B cell (primary cell): ENCODE data around the gene C10orf53. TPM values are rescaled to one million over a fixed set of nuclear protein-coding genes. Genes with fewer than 3 reads are reported as not detected.

Source experiments
- ATAC-seq: fragments of 200-7000 bp; cut with Tn5 transposase; one replicate; pipeline ENCODE4 v1.10.0; 2021; ENCODE audit warnings: low read depth, mild to moderate bottlenecking, moderate number of reproducible peaks, moderate library complexity
- CTCF ChIA-PET: fragments of 350-600 bp; sonication (Branson Sonifier 250); formaldehyde crosslinking; loops from one replicate; lab custom pipeline; 2021; ENCODE audit warnings: antibody characterized with exemption, inconsistent platforms; lab: Charles Lee
- POLR2A ChIA-PET: fragments of 350-600 bp; sonication (Branson Sonifier 250); formaldehyde crosslinking; loops from one replicate; lab custom pipeline; 2021; ENCODE audit warnings: antibody characterized with exemption; lab: Charles Lee
- DNase-seq: peaks from one replicate; pipeline ENCODE4 v3.0.0; 2013
- H2AFZ ChIP-seq: 2 replicates; pipeline ENCODE4 v1.6.1; 2012; ENCODE audit warnings: mild to moderate bottlenecking, low read depth, low read length; ENCODE audit not compliant: insufficient read depth, poor library complexity, severe bottlenecking
- H3K27ac ChIP-seq, 2 donors: 1 replicate in 1 of 2; 2 replicates in 1 of 2; pipeline ENCODE4 v1.5.1; 2012 to 2013; ENCODE audit warnings: low read length in 2 of 2, mild to moderate bottlenecking in 2 of 2, moderate library complexity in 1 of 2
- H3K27me3 ChIP-seq, 4 experiments: fragments of 200-600 bp in 1 of 4; sonication (generic) in 1 of 4; replicated peaks in 1 of 4; 1 replicate in 2 of 4; 2 replicates in 2 of 4; pipeline versions ENCODE4 v1.6.1 to v1.7.0; 2013 to 2016; ENCODE audit warnings: low read length in 3 of 4, mild to moderate bottlenecking in 2 of 4, mixed read lengths in 1 of 4, moderate library complexity in 1 of 4; ENCODE audit not compliant: insufficient read depth in 4 of 4, control insufficient read depth in 3 of 4; ENCODE audit errors: control extremely low read depth in 1 of 4
- H3K36me3 ChIP-seq, 2 experiments: replicated peaks in 1 of 2; 1 replicate in 1 of 2; 2 replicates in 1 of 2; pipeline versions ENCODE4 v1.6.1 to v1.7.1; 2013; ENCODE audit warnings: low read length in 1 of 2; ENCODE audit not compliant: insufficient read depth in 2 of 2, control insufficient read depth in 1 of 2; ENCODE audit errors: control extremely low read depth in 1 of 2, extremely low read depth in 1 of 2
- H3K4me1 ChIP-seq, 2 donors: fragments of 200-600 bp in 1 of 2; sonication (generic) in 1 of 2; 1 replicate in 1 of 2; 2 replicates in 1 of 2; pipeline versions ENCODE4 v1.5.1 to v1.6.1; 2013 to 2017; ENCODE audit warnings: low read length in 2 of 2; ENCODE audit not compliant: control insufficient read depth in 2 of 2, insufficient read depth in 2 of 2
- H3K4me2 ChIP-seq: replicated peaks from 2 replicates; pipeline ENCODE3; 2012; ENCODE audit warnings: mild to moderate bottlenecking, low read depth, low read length; ENCODE audit not compliant: poor library complexity, severe bottlenecking
- H3K4me3 ChIP-seq, 5 experiments: fragments of 200-600 bp in 1 of 5; sonication (generic) in 1 of 5; 1 replicate in 3 of 5; 2 replicates in 2 of 5; pipeline versions ENCODE4 v1.5.1 to v1.7.0; 2011 to 2016; ENCODE audit warnings: low read length in 4 of 5, mild to moderate bottlenecking in 4 of 5, low read depth in 2 of 5, control low read depth in 1 of 5, moderate library complexity in 1 of 5; ENCODE audit not compliant: insufficient read depth in 1 of 5; ENCODE audit errors: control extremely low read depth in 1 of 5, extremely low read depth in 1 of 5
- H3K79me2 ChIP-seq: fragments of 200-600 bp; sonication (generic); one replicate; pipeline ENCODE4 v1.6.0; 2016; ENCODE audit warnings: low read length; ENCODE audit not compliant: control insufficient read depth, insufficient read depth
- H3K9ac ChIP-seq: fragments of 200-600 bp; sonication (generic); 2 replicates; pipeline ENCODE4 v1.6.1; 2017; ENCODE audit warnings: mild to moderate bottlenecking, low read length, moderate library complexity
- H3K9me3 ChIP-seq, 3 donors: one replicate each; pipeline versions ENCODE4 v1.6.1 to v1.7.1; 2013; ENCODE audit warnings: low read length in 2 of 3; ENCODE audit not compliant: control insufficient read depth in 2 of 3, insufficient read depth in 1 of 3; ENCODE audit errors: control extremely low read depth in 1 of 3
- H4K20me1 ChIP-seq: 2 replicates; pipeline ENCODE4 v1.6.0; 2012; ENCODE audit warnings: mild to moderate bottlenecking, low read length; ENCODE audit not compliant: insufficient read depth, control insufficient read depth, poor library complexity, severe bottlenecking
- H3K27ac Mint-ChIP-seq: one replicate; pipeline ENCODE4 v1.8.0; 2021; ENCODE audit warnings: mixed read lengths
- H3K27me3 Mint-ChIP-seq: one replicate; pipeline ENCODE4 v1.8.0; 2021; ENCODE audit warnings: mixed read lengths
- H3K4me1 Mint-ChIP-seq: one replicate; pipeline ENCODE4 v1.8.0; 2021; ENCODE audit warnings: mixed read lengths
- H3K4me3 Mint-ChIP-seq: one replicate; pipeline ENCODE4 v1.8.0; 2021; ENCODE audit warnings: mixed read lengths
- H3K9me3 Mint-ChIP-seq: one replicate; pipeline ENCODE4 v1.8.0; 2022; ENCODE audit warnings: mixed read lengths; ENCODE audit not compliant: insufficient read depth
- EZH2 ChIP-seq: IDR thresholded peaks from 2 replicates; pipeline ENCODE4 v1.6.1; 2012; ENCODE audit warnings: borderline replicate concordance, low read depth, mild to moderate bottlenecking, moderate library complexity, low read length; ENCODE audit not compliant: insufficient read depth, poor library complexity, severe bottlenecking
- WGBS: methylation state at CpG from one replicate; pipeline ENCODE4 v1.1.5; 2013; ENCODE audit warnings: missing lambda C conversion rate; ENCODE audit not compliant: insufficient coverage; 5-methylcytosine and 5-hydroxymethylcytosine counted together
- intact Hi-C: fragments of 100-400 bp; cut with micrococcal nuclease; formaldehyde crosslinking; loops from one replicate; pipeline ENCODE4 v1.10.0; 2022
- polyA plus RNA-seq: library from polyadenylated mRNA; depleted of rRNA; stranded (reverse); fragments of >200 nt; gene quantifications from 2 replicates; pipeline ENCODE4 v1.2.3, GENCODE V29; 2012
- total RNA-seq, 2 donors: library from RNA; stranded (reverse); fragments of 120-200 nt in 1 of 2; gene quantifications; 1 replicate in 1 of 2; 2 replicates in 1 of 2; pipeline versions ENCODE4 v1.2.3 to v1.2.4, GENCODE V29; 2013 to 2022
- TF ChIP-seq, protein P1 (sequence below): fragments of 200-600 bp; IDR thresholded peaks from one replicate; pipeline ENCODE4 v1.8.0; 2022; ENCODE audit warnings: antibody characterized with exemption, mild to moderate bottlenecking

The C10orf53 gene
- total and polyA plus RNA-seq, 2 donors (not counting 1 experiment from before 2014, with no cell fraction given) = not detected

DNA sequence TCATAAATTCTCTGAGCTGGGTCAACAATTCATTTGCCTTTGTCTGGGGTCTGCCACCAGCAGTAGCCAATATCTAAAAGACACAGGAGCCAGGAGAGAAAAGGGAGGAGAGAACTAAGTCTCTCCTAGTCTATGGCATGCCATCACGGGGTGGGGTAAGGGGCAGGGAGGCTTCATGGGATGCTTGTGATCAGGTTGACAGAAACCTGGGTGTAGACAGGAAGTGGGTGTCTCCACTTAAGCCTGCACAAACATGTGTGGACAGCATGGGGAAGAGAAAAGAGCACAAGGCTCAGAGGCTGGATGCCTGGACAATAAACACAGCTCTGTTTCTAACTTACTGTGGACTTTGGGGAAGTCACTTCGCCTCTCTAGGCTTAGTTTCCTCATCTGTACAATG lies 11.5 kb upstream of the C10orf53 start:
- H3K9me3 Mint-ChIP-seq = peaks cover 3% of the 10 kb centered on the region
- ATAC-seq (no peak), DNase-seq (no peak)
- H3K4me3 ChIP-seq = no peak overlapping the region
- H3K4me1 ChIP-seq = no peaks in the 10 kb centered on the region
- no peaks in the 10 kb centered on the region for H3K36me3 ChIP-seq
- H3K27ac Mint-ChIP-seq = no peak overlapping the region
- WGBS = 85% methylated on average over 1 of the region's 2 CpGs
- ChIA-PET POLR2A (no interaction called here), CTCF (no interaction called here)
- H2AFZ ChIP-seq = no peak overlapping the region
- H3K27ac ChIP-seq = no peak overlapping the region
- no peaks in the 10 kb centered on the region for H3K79me2 ChIP-seq
- peaks cover 0 to 7% (median under 1%) of the 10 kb centered on the region in 4 experiments for H3K27me3 ChIP-seq
- H3K9me3 ChIP-seq = peaks cover 0 to 5% (median 0%) of the 10 kb centered on the region in 3 donors
- H3K4me2 ChIP-seq = no peak overlapping the region
- H3K4me3 Mint-ChIP-seq = no peak overlapping the region
- H4K20me1 ChIP-seq = no peaks in the 10 kb centered on the region
- H3K4me1 Mint-ChIP-seq = no peaks in the 10 kb centered on the region
- intact Hi-C loops = no loop called here
- H3K27me3 Mint-ChIP-seq = peaks cover 29% of the 10 kb centered on the region
- TF ChIP-seq EZH2 = no peak
- TF ChIP-seq, protein P1, sequence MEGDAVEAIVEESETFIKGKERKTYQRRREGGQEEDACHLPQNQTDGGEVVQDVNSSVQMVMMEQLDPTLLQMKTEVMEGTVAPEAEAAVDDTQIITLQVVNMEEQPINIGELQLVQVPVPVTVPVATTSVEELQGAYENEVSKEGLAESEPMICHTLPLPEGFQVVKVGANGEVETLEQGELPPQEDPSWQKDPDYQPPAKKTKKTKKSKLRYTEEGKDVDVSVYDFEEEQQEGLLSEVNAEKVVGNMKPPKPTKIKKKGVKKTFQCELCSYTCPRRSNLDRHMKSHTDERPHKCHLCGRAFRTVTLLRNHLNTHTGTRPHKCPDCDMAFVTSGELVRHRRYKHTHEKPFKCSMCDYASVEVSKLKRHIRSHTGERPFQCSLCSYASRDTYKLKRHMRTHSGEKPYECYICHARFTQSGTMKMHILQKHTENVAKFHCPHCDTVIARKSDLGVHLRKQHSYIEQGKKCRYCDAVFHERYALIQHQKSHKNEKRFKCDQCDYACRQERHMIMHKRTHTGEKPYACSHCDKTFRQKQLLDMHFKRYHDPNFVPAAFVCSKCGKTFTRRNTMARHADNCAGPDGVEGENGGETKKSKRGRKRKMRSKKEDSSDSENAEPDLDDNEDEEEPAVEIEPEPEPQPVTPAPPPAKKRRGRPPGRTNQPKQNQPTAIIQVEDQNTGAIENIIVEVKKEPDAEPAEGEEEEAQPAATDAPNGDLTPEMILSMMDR = no peak
- H3K9ac ChIP-seq = no peak overlapping the region

DNA sequence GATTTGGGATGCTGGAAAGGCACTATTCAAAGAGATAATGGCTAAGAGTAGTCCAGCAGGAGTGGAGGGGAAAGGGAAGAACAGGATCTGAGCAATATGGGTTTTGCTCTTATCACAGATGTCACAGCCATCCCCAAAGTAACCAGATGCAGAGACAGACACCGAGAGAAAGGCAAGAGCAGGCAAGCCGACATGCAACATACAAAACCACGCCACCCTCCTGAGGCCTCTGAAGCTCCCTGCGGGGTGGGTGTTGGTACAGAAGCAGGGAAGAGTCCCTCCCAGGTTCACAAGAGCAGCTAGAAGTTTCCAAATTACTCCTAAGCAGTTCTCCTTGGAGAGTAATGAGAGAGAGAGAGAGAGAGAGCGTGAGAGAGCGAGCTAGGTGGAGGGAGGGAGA lies 10.8 kb upstream of the C10orf53 start:
- Histone ChIP-seq H3K36me3 (no peaks in the 10 kb centered on the region), H3K27me3 (peaks cover 0 to 7% (median 3%) of the 10 kb centered on the region in 4 experiments), H3K79me2 (no peaks in the 10 kb centered on the region), H3K9me3 (peaks cover 0 to 5% (median 0%) of the 10 kb centered on the region in 3 donors), H3K4me1 (no peaks in the 10 kb centered on the region), H3K9ac (no peak overlapping the region), H3K4me2 (no peak overlapping the region), H2AFZ (no peak overlapping the region), H3K4me3 (no peak overlapping the region), H3K27ac (no peak overlapping the region), H4K20me1 (no peaks in the 10 kb centered on the region)
- DNase-seq = no peak
- H3K4me3 Mint-ChIP-seq = no peak overlapping the region
- no peak for TF ChIP-seq EZH2
- TF ChIP-seq, protein P1 = no peak
- intact Hi-C loops = no loop called here
- ChIA-PET CTCF (no interaction called here), POLR2A (no interaction called here)
- H3K4me1 Mint-ChIP-seq = no peaks in the 10 kb centered on the region
- no peak for ATAC-seq
- peaks cover 3% of the 10 kb centered on the region for H3K9me3 Mint-ChIP-seq
- WGBS = 90% methylated on average over 2 of the region's 6 CpGs
- no peak overlapping the region for H3K27ac Mint-ChIP-seq
- peaks cover 35% of the 10 kb centered on the region for H3K27me3 Mint-ChIP-seq
